ENCODE results near the gene IL1RAPL2.
"Not testable (repeated sequence)": the region's sequence is repeated elsewhere in the genome, so short reads cannot be mapped to it uniquely, and the experiment has no call there.

IL1RAPL2 gene

DNA sequence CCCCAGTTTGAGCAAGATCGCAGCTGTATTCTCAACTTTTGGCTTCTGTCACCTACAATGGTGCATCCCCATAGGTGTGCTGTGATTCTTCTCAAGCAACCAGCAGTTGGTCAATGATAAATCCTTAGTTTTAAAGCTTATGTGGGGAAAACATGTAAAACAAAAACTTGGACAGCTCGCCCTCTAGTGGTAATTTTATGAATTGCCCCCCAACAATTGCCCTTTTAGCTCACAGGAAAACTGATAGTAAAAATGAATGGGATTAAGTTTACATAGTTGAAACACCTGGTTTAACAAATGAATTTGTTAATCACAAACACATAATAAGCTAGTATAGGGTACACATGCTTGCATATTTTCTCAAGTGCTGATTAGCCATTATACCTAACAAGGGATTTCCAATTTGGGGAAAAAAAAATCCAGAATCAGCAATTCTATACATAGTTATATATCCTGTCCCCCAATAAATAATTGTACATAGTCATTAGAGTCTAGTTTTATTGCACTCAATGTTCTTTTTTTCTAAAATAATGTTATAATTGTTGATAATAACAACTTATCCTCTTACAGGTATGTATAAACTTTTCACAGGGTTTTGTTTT lies 624.4 kb downstream of the IL1RAPL2 start:
- DNase-seq: no peak

DNA sequence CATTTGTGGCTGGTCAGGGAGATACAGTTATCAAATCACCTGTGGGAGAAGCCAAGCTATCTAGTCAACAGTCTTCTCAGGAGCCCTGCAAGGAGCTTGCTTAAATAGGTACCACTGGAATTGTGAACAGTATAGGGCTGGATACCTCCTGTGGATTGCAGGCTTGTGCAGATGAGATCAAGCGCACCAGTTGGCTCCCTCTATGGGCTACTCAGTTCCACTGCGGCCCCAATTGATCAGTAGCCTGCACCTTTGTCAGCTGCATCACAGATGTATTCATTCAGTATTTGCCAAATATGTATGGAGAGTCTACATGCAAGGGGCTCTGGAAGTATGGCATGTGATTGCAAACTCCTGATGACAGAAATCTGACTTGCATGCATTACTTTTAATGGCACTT lies 625.9 kb downstream of the IL1RAPL2 start:
- DNase-seq: no peak

DNA sequence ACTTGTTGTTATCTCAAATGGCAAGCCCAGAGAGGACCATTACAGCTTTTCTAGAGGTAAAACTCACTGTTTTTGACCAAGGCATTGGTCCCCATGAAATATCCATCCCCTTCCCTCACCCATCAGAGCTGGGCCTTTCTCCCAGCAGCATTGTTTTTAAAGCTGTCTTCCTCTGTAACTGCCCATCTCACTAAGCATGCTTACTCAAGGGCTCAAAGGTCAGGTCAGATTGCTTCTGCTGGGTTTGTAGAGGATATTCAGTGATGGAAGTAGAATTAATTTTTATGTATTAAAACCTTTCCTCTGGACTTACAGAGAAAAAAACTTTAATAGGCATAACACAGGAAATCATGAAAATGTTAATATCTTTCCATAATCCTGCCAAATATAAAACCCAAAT lies 643.4 kb downstream of the IL1RAPL2 start:
- DNase-seq: no peak

- DNase-seq: no peak
These were observed 644.3 kb downstream of the IL1RAPL2 start for GRCh38 chrX:105210258-105210657.

DNA sequence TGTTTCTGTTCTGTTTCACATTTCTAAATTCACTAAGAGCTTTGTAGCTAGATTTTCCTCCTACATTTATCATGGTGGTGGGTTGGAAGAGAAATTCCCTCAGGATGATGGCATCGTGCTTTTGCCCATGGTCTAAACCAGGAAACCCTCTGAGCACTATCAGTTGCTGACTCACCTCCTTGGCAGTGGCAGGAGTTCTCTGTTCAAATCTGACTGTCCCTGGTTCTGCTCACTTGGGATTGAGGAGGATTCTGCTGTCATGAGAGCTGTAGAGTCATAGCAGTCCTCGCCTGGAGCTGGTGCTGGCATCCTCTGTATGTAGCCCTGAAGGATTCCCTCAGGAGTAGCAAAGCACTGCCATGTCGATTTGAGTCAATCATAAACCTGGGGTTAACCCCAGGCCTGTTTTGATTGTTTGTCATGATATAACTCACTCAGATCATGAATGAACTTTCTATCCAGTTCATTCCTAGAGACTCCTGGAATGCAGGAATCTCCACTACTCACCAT lies 645.1 kb downstream of the IL1RAPL2 start:
- no peak for DNase-seq

DNA sequence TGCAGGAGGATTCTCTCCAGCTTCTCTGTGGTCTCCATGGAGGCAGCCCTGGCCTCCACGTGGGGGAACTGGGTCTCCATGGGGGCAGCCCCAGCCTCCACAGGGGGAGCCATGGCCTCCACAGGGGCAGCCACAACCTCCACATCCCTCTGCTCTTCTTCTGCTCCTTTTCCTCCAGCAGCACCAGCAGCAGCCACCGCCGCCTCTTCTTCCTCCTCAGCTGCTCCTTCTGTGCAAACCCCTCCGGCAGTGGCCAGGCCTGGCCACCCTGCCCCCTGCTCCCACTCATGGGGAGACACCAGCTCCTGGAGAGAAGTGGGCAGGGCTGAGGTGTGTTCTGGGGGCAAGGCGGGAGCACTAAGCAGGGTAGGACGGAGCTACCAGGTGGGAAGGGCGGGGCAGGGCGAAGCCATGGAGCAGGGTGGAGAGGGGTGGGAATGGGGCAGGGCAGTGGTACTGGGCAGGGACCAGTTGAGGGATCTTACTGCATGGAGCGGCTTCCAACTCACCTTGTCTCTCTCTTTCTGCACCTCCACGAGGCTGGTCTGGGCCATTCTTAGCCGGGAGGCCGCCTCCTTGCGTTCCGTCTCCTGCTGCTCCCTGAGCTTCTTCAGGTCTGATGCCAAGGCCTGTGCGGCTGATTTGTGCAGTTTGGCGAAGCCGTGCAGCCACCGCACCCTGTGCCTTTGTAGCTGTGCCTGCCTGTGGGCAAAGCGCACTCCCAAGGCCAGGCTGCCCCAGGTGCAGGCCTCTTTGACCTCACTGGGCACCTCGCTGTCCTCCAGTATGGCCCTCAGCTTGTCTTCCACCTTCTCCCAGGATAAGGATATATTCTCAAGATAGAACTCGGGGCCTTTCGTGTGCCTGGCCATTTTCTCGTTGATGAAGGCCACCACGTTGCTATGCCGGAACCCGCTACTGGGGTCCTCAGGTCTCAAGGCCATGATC lies 653.7 kb downstream of the IL1RAPL2 start:
- DNase-seq: no peak

DNA sequence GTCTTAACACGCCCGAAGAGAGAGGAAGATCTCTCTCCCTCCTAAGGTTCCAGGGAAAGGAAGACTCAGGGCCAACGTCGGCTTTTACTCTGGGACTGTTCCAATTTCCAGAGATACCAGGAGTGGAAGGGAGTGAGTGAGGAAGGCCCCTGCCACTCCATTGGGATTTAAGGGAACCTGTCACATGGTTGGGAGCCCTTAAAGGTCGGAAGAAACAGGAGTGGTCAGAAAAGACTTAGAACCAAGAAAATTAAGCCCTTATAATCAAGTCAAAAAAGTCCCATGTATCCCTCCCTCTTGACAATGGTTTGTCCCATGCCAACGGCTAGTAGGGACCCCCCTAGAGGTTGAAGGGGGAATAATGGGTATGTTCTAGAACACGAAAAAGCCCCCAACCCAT lies 654.6 kb downstream of the IL1RAPL2 start, which contains the start of gene TEX13A:
Gene TEX13A, minus strand, starts transcription at position 59 of the 400 bp plus-strand sequence. CDS start 297 bp downstream, outside the sequence.
- no peak for DNase-seq

DNA sequence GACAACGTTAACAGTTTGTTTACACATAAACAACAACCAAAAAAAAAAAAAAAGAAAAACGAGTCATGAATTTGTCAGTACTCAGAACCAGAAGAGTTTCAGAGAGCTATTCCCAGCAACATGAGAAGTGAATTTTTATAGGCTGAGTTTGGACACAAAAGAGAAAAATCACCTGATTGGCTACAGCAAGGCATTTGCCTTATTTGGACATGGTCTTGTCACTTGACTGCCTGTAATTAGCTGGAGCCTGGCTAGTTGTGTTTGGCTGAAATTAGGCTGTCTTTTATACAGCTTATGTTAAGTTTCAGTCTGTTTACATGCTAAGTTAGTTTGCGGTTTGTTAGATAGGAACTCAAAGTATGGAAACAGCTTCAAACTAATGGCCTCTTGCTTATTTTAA lies 655.4 kb downstream of the IL1RAPL2 start:
- DNase-seq: no peak

GRCh38 chrX:105226499-105226898 lies 660.5 kb downstream of the IL1RAPL2 start:
- no peak for DNase-seq

GRCh38 chrX:105228602-105229001 lies 662.6 kb downstream of the IL1RAPL2 start:
- DNase-seq: no peak

- no peak for DNase-seq
These were observed 663.1 kb downstream of the IL1RAPL2 start for GRCh38 chrX:105229146-105229545.

DNA sequence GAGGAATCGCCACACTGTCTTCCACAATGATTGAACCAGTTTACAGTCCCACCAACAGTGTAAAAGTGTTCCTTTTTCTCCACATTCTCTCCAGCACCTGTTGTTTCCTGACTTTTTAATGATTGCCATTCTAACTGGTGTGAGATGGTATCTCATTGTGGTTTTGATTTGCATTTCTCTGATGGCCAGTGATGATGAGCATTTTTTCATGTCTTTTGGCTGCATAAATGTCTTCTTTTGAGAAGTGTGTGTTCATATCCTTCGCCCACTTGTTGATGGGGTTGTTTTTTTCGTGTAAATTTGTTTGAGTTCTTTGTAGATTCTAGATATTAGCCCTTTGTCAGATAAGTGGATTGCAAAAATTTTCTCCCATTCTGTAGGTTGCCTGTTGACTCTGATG lies 671.4 kb downstream of the IL1RAPL2 start:
- DNase-seq: not testable (repeated sequence)

DNA sequence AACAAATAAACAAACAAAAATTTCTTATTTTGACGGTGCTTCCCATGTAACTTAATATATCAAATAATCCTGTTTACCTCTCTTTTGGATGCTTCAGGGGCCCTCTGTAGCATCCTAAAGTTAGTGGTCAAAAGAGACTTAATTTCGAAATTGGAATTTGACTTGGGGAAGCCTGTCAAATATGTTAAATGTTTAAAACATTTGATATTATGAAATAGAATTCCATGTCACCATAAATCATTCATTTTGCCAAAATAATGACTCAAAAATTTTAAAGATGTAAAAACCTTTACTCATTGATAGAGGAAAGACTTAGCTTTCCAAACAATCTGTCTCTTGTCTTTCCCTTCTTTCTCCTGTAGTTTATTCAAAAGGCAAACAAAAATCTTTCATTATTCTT lies 675.1 kb downstream of the IL1RAPL2 start:
- DNase-seq: no peak

GRCh38 chrX:105260291-105261043 lies 694.5 kb downstream of the IL1RAPL2 start:
- DNase-seq: no peak

DNA sequence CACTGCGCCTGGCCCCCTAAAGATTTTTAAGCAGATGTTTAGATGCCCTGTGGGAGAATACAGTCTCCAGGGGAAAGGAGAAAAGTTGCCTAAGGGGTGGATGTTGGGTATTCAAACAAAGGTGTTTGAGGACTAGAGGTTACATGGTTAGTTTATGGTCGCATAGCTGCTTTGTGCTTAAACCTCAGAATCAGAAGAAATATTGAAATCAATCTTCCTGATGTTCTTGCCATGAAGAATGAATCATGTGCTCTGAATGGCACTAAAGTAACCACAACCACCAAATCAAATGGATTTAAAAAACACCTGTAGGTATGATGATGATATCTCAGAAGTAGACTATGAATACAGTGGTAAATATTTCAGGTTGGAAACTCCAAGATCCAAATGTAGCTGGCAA lies 697.2 kb downstream of the IL1RAPL2 start:
- no peak for DNase-seq

GRCh38 chrX:105263801-105264200 lies 697.8 kb downstream of the IL1RAPL2 start:
- DNase-seq: no peak

GRCh38 chrX:105265093-105265492 lies 699.1 kb downstream of the IL1RAPL2 start:
- no peak for DNase-seq

- no peak for DNase-seq
These were observed 700.5 kb downstream of the IL1RAPL2 start for GRCh38 chrX:105266456-105266855.

GRCh38 chrX:105267167-105267566 lies 701.2 kb downstream of the IL1RAPL2 start:
- DNase-seq: no peak

DNA sequence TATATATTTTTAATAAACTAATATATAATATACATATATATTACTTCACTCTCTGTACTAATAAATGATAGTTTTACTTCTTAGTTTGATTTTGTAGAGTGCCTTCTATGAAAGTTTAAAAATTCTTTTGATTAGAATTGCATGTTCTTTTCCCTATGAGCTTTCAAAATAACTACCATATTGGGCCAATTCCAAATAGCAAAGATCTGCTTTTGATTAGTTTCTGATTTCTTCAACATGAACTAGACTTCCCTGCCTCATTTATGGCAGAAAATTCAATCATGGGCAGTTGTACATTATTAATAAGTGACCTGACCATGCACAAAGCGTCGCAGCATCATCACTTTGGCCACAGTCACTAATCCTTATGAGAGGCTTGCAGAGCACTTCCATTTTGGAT lies 703.4 kb downstream of the IL1RAPL2 start:
- no peak for DNase-seq

DNA sequence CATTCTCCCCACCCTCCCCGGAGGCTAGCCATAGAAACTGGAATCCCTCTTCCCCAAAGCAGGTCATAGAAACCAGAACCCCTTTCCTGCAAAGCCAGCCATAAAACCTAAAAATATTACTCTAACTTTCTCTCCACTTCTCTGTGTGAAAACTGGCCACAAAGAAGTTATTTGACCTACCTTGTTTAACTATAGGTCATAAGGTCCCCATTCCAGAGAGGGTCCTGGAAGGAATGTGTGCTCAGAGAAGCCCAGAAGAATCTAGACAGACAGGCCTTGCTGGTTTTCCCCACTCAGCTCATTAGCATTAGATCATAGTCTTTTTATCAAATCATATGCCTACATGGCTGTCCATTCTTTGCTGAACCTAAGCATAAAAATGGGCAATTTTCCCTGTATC lies 707.3 kb downstream of the IL1RAPL2 start:
- no peak for DNase-seq

DNA sequence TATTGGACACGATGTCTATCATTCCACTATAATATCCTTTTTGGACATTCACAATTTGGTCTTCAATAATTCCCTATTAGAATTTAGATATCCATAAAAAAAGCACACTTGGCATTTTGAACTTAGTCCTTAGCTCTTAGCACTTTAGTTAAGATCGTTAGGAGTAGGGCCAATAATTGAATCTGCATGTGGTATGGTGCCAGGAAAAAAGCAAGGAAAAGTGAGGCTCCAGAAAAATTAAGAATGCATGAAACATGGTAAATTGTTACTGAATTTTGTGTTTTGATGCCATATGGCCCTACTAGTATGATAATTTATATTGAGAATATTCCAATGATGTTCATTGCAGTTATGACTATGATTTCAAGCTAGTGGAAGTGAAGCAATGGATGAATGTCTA lies 708.1 kb downstream of the IL1RAPL2 start:
- no peak for DNase-seq

- DNase-seq: no peak
These were observed 711.1 kb downstream of the IL1RAPL2 start for GRCh38 chrX:105277132-105277531.
